SH-SY5Y (cell line): ENCODE measurements around the gene SLC6A5.

ENCODE experiments used
- GATA2 ChIP-seq: IDR thresholded peaks from 2 replicates; pipeline ENCODE4 v1.6.1; 2011; ENCODE audit warnings: mild to moderate bottlenecking, low read depth, low read length
- GATA3 ChIP-seq: IDR thresholded peaks from 2 replicates; pipeline ENCODE4 v1.6.1; 2011; ENCODE audit warnings: low read depth, mild to moderate bottlenecking, low read length, moderate library complexity

SLC6A5 gene

DNA sequence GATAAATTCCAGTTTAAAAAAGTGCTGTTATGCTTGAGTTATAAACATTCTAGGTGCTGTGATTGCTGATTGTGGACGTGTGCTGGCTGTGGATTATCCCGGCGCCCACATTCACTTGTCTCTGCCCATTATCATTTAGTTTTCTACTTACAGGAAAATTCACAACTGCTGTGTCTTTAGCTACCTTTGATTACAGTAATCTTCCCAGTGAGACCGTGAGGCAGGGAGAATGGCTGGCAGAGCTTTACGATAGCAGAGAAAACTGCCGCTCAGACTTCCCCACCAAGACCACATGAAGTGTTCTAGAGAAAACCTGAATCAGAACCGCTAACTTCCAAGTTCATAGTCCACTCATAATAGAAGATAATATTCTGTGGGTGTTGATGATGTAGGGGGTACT, 35.4 kb downstream of the SLC6A5 start:
- TF ChIP-seq GATA2, result no peak
- no peak for TF ChIP-seq GATA3

DNA sequence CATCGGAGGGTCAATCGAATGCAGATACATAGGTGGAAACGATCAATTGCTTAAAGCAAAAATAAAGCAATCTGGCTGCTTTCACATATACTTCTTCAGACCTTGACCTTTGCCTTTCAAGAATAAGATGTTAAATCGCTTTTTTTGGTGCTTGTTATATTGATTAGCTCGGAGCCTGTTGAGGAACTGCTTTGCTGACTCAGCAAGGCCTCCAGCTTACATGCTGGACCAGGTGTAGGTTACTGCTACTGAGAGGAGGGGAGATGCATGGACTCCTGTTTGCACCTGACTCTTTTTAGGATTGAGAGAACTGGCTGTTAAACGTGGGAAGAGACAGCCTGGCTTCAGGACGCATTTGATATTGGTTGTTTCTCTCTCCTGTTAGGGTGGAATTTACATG, 38.7 kb downstream of the SLC6A5 start:
- TF ChIP-seq GATA3 (no peak), GATA2 (no peak)

DNA sequence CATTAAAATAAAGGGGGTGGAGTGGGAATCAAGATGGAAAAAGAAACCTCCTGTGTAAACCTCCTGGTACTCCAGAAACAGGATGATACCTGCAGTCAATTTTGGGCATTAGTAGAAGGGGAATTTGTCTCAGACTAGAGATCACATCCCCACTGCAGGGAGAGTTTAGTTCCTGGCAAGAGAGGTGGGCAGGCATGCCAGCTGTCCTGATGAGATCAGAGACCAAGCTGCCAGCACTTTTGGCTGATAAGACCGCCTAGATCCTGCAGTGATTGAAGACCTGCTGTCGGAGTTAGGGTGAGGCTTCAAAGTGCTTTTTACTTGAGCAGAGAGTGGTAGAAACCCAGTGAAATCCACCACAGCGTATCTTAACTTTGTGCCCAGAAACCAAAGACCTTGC, 40.3 kb downstream of the SLC6A5 start:
- TF ChIP-seq GATA2 (no peak), GATA3 (no peak)

DNA sequence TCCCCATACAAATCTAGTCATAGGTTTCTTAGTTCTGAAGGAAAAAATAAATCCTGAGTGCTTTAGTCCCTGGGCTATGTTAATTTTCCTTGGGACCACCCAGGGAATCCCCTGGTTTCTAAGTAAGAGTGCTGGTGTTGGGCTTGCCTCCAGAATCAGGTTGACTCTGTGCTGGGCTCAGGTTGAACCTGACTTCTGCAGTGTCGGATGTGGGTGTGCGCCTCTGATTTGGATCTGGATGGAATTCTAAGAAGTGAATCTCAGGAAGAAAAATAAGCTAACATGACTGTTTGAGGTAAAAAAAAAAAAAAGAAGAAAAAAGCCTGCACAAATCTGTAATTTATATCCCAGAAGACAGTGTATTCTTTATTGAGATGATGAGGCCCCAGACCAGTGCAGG, 41.0 kb downstream of the SLC6A5 start:
- TF ChIP-seq GATA2 (no peak), GATA3 (no peak)

DNA sequence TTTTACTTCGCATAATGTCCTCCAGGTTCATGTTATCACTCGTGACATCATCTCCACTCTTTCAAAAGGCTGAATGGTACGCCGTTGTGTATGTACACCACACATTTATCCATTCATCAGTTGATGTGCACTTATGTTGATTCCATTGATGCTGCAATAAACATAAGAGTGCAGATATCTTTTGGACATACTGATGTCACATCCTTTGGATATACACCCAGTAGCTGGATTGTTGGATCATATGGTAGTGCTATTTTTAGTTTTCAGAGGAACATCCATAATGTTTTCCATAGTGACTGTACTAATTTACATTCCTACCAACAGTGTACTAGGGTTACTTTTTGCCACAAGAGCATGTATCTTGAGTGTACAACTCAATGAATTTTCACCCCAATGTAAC, 45.0 kb downstream of the SLC6A5 start:
- no peak for TF ChIP-seq GATA3
- no peak for TF ChIP-seq GATA2

DNA sequence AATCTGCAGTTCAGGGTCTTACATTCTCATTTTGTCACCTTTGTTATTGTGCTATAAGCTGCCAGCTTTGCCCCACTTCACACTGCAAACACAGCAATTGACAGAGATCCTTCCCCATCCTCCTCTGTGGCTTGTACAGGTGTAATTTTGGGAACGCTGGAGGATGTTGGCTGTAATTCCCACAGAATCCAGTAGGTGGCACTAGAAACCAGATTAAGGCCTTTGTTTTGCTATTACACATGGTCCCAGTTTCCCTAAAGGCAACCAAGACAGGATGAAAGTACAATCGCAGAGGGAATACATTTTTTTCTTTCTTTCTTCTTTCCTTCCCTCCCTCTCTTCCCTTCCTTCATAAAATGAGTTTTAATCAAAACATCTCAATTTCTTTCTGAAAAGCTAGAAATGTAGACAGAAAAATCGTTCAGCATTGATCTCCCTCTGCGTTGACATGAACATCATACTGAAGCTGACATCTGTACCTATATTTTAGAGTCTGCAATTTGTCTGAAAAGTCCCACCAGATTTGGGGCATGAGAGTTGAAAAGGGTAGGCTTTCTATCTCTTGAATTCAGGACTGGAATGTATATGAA, 48.7 kb downstream of the SLC6A5 start:
- TF ChIP-seq GATA2 (no peak), GATA3 (no peak)

DNA sequence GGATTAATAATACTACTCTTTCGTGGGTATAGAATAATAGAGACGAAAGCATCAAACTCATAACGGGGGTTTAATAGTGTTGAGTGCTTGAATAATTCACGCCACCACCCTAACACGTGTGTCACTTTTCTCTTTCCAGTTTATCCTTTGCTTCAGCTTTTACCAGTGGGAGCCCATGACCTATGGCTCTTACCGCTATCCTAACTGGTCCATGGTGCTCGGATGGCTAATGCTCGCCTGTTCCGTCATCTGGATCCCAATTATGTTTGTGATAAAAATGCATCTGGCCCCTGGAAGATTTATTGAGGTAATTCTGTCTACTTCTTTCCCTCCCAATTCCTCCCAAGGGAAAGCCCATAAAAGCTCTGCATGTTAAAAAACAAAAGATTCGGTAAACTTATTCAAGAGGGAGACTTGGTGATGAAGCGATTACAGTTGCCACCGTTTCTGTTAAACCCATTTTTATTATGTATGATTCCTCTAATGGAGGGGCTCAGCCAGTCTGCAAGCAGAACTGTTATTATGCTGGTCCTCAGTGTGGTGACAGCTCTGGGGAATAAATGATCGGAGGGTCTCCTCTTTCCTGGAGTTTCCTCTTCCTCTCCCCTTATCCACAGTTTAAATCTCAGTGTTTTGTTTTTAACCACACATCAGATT, 52.9 kb downstream of the SLC6A5 start:
- TF ChIP-seq GATA3 (no peak), GATA2 (no peak)

DNA sequence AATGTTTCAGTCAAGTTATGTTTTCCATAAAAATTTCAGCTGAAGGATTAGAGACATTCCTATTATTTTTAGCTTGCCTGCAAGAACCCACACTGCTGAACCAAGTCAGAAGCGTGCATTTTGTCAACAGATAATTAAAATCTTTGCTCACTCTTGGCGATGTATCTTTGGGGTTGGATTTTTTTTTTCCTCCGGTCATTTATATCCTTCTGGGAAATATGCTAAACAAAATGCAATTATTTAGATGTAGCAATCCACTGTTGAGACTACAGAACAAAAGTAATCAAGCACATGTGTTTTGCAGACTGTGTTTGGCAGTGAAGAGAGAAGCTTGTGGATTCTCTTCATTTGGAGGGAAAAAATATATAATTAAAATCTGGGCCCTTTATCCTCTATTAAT, 54.6 kb downstream of the SLC6A5 start:
- TF ChIP-seq GATA2 (no peak), GATA3 (no peak)

DNA sequence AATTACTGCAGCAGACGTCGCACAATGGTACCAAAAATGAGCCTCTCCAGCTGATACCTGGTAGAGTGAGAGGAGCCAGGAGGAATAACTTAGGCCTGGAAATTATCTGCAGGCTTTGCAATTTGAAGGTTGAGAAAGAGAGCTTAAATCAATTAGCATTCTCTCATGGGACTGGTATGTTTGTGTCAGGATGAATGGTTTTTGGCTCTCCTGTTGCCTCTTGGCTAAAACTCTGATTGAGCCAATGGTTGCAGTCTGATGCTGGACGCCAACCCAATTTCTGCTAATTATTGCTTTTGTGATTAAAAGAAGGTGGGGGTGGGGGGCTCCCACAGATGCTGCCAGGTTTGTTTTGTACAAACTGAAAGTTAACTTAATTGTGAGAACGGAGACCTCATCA, 57.5 kb downstream of the SLC6A5 start:
- TF ChIP-seq GATA3, result no peak
- TF ChIP-seq GATA2, result no peak

DNA sequence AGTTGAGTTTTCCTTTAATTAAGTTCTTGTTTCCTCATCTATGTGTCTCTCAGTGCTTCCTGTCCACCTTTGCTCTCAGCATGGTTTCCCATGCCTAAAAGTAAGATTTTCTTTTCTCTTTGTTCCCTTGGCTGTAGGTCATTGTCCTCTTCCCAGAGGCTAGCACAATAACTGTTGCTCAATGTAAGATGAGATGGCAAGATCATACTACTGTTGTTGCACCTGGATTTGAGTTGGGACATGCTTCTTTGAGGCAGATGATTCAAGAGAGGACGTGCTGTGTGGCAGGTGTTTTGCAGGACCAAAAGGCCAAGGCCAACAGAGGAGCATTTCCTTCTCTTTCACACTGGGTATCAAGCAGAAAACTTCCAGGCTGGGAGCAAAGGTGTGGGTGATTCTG, 58.7 kb downstream of the SLC6A5 start:
- TF ChIP-seq GATA3 (no peak), GATA2 (no peak)

DNA sequence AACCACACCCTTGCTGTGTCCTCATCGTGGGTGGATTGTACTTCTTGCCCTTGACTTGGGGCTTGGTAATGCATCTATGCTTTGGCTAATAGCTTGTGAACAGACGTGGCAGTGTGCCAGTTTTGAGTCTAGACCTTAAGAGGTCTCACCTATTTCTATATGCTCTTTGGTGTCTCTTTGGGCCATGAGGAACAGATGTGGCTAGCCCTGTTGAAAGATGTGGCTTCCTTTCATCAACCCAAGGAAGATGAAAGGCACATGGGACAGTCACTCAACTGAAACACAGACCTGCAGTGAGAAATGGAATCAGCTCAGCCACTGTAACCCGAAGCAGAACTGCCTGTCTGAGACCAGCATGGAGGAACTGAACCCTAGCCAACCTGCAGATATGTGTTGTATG, 62.0 kb downstream of the SLC6A5 start:
- no peak for TF ChIP-seq GATA3
- TF ChIP-seq GATA2, result no peak

DNA sequence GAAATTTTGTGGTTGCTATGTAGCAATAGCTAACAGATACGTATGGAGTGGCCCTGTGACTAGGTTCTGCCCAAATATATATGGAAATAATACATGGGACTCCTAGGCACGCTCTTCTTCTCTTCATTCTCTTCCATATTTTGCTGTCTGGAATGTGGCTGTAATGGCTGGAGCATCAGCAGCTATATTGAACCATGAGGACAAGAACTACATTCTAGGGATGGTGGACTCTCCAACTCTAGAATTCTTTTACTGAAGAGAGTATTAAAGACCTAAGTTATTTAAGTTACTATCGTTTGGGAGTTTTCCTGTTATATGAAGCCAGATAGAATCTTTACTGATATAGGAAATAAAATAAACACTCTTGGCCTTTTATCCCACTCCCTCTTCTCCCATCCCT, 62.4 kb downstream of the SLC6A5 start:
- TF ChIP-seq GATA3 (no peak), GATA2 (no peak)

DNA sequence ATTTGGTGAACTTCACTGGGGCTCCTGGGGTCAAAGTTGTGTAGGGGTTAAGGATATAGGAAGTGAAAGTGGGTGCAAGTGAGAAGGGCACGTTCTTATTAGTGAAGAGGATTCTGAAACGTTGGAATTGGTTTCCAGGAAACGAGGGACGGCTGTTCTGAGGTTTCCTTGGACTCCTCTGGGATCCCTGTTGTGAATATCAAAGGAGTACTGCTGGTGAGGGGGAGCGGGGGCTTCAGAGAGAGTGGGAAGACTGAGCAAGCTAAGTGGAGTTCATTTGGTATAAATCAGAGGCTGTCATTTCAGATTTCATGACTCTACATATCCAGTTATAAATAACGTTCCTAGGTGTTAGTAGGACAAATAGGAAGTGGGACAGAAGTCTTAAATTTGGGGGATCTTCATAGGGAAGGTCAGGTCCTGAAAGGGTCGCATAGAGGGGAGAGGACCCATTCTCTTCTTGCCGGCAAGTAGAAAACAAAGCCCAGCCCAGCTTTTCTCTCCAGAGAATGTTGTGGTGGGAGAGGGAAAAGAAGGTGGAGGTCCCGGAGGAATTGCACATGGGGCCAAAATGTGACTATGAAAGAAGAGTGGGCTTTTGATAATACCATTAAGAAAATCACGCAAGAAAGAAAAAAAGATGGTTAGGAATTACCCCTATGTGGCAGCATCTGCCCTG, 68.9 kb downstream of the SLC6A5 start:
- TF ChIP-seq GATA3 (no peak), GATA2 (no peak)

DNA sequence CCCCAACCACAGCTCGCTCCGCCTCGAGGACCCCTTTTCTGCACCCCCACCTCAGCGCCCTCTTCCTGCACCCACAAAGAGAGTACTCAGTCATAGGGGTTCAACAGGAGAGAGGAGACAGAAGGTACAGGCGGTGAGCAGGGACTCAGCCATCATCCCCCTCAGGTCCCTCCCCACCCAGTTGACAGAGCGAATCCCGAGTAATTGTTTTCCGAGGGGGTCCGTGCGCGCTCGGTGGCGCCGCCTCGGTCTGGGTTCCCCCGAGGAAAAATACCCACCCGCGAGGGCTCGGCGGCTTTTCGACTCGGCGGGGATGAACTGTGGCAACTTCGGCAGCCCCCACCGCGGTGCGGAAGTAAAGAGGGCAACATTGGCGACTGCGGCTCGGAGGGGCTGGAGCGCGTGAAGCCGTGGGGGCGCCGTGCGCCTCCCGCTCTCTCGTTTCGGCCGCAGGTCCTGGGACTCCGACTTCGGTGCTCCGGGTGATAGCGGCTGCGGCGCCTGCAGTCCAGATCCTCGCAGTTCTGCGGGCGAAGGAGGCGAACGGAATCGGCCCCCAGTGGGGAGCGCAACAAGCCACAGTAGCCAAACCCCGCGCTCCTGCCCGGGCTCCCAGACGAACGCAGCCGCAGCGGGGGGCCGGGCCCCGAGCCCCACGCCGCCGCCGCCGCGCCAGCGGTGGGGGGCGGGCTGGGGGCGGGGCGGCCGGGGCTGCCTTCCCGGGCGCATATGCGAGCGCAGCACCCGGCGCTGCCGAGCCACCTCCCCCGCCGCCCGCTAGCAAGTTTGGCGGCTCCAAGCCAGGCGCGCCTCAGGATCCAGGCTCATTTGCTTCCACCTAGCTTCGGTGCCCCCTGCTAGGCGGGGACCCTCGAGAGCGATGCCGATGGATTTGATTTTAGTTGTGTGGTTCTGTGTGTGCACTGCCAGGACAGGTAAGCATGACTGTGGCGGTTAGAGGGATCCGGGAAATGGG, 69.7 kb downstream of the SLC6A5 start, which contains the start of gene NELL1:
TSS of gene NELL1 (plus strand) at position 743 of the 976 bp plus-strand sequence.
- TF ChIP-seq GATA3, result no peak
- TF ChIP-seq GATA2, result no peak
